Endothelial cell of umbilical vein (primary cell): Measurements from ENCODE around the gene FAS. TPM values are rescaled to one million over a fixed set of nuclear protein-coding genes. Genes with fewer than 3 reads are reported as not detected.

Experiments used
- BruUV-seq: library from RNA; stranded (reverse); fragments of 400-500 nt; replicated peaks from 2 replicates; lab custom pipeline; 2021; lab: Mats Ljungman, UMichigan
- CTCF ChIA-PET: fragments of 300-600, 350-600 bp; sonication (Branson Sonifier 250); formaldehyde crosslinking; loops from one replicate; lab custom pipeline; 2021; ENCODE audit warnings: antibody characterized with exemption, inconsistent platforms; lab: Charles Lee
- POLR2A ChIA-PET: fragments of 300-600, 350-600 bp; sonication (Branson Sonifier 250); formaldehyde crosslinking; loops from one replicate; lab custom pipeline; 2021; ENCODE audit warnings: antibody characterized with exemption, inconsistent platforms; lab: Charles Lee
- DNase-seq: peaks from one replicate; pipeline ENCODE4 v3.0.0-alpha.2; 2011; ENCODE audit warnings: low read depth, low spot score
- FAIRE-seq: peaks from 2 replicates; lab custom pipeline; 2011; peaks lifted over from hg19 to GRCh38; lab: Jason Lieb, UNC
- H2AFZ ChIP-seq: 2 replicates; pipeline ENCODE4 v1.6.0; 2012; ENCODE audit warnings: low read depth, low read length, control low read depth, inconsistent platforms
- H3K27ac ChIP-seq: 2 replicates; pipeline ENCODE4 v1.5.1; 2011; ENCODE audit warnings: low read depth, mild to moderate bottlenecking, control low read depth, low read length, moderate library complexity; ENCODE audit not compliant: insufficient read depth
- H3K27me3 ChIP-seq, 2 experiments: 2 replicates each; pipeline versions ENCODE4 v1.6.0 to v1.6.1; 2011; ENCODE audit warnings: low read length in 2 of 2, mixed read lengths in 1 of 2; ENCODE audit not compliant: control insufficient read depth in 2 of 2, insufficient read depth in 2 of 2
- H3K36me3 ChIP-seq, 2 experiments: 2 replicates in 1 of 2; 3 replicates in 1 of 2; pipeline ENCODE4 v1.5.1; 2011; ENCODE audit warnings: low read length in 2 of 2, mild to moderate bottlenecking in 1 of 2, moderate library complexity in 1 of 2; ENCODE audit not compliant: control insufficient read depth in 2 of 2, insufficient read depth in 2 of 2; ENCODE audit errors: extremely low read depth in 1 of 2
- H3K4me1 ChIP-seq: 3 replicates; pipeline ENCODE4 v1.5.1; 2011; ENCODE audit warnings: mild to moderate bottlenecking, low read length; ENCODE audit not compliant: control insufficient read depth, insufficient read depth; ENCODE audit errors: extremely low read depth
- H3K4me2 ChIP-seq: 2 replicates; pipeline ENCODE4 v1.6.1; 2011; ENCODE audit warnings: low read length, control low read depth, mixed read lengths; ENCODE audit not compliant: insufficient read depth
- H3K4me3 ChIP-seq, 3 experiments: fragments of 200-600 bp in 1 of 3; sonication (generic), shearing (Covaris generic) in 1 of 3; replicated peaks in 1 of 3; 2 replicates each; pipeline ENCODE4 v1.5.1; 2011 to 2016; ENCODE audit warnings: control low read depth in 3 of 3, low read length in 3 of 3, mild to moderate bottlenecking in 2 of 3, inconsistent platforms in 1 of 3, low read depth in 1 of 3, moderate library complexity in 1 of 3; ENCODE audit not compliant: insufficient read depth in 1 of 3
- H3K79me2 ChIP-seq: 2 replicates; pipeline ENCODE4 v1.6.0; 2012; ENCODE audit warnings: low read length, inconsistent platforms; ENCODE audit not compliant: control insufficient read depth, insufficient read depth
- H3K9ac ChIP-seq: replicated peaks from 2 replicates; pipeline ENCODE3; 2011; ENCODE audit warnings: low read length, control low read depth; ENCODE audit not compliant: insufficient read depth; ENCODE audit errors: extremely low read depth
- H3K9me1 ChIP-seq: replicated peaks from 3 replicates; pipeline ENCODE4 v1.6.0; 2011; ENCODE audit warnings: mild to moderate bottlenecking, low read length; ENCODE audit not compliant: control insufficient read depth, insufficient read depth; ENCODE audit errors: extremely low read depth
- H3K9me3 ChIP-seq: replicated peaks from 2 replicates; pipeline ENCODE4 v1.5.1; 2012; ENCODE audit warnings: low read length, inconsistent platforms; ENCODE audit not compliant: control insufficient read depth, insufficient read depth
- H4K20me1 ChIP-seq: replicated peaks from 2 replicates; pipeline ENCODE3; 2011; ENCODE audit warnings: mild to moderate bottlenecking, low read length; ENCODE audit not compliant: control insufficient read depth, insufficient read depth; ENCODE audit errors: extremely low read depth
- FOS ChIP-seq: IDR thresholded peaks from 2 replicates; pipeline ENCODE4 v1.6.1; 2011; ENCODE audit warnings: mild to moderate bottlenecking, low read length, moderate library complexity, borderline replicate concordance; ENCODE audit not compliant: insufficient read depth
- GATA2 ChIP-seq: IDR thresholded peaks from 2 replicates; pipeline ENCODE4 v1.7.0; 2011; ENCODE audit warnings: low read depth, mild to moderate bottlenecking, moderate library complexity, mixed read lengths, low read length; ENCODE audit not compliant: insufficient read length, insufficient read depth
- JUN ChIP-seq: IDR thresholded peaks from 2 replicates; pipeline ENCODE4 v1.6.1; 2011; ENCODE audit warnings: borderline replicate concordance, low read depth; ENCODE audit not compliant: insufficient read length, insufficient read depth
- MYC ChIP-seq: IDR thresholded peaks from one replicate; pipeline ENCODE4 v1.6.1; 2011; ENCODE audit warnings: mild to moderate bottlenecking, low read depth, low read length
- dilution Hi-C: fragments of 300-500 bp; cut with MboI; formaldehyde crosslinking; loops from one replicate; pipeline ENCODE4 v1.15.0; 2019; ENCODE audit warnings: low sequenced_read_pairs; ENCODE audit not compliant: extremely low pct_ligation_motif_present
- intact Hi-C: fragments of 100-400 bp; cut with micrococcal nuclease; formaldehyde crosslinking; loops from one replicate; pipeline ENCODE4 v1.10.0; 2022
- polyA plus RNA-seq, 4 experiments: library from polyadenylated mRNA; depleted of rRNA in 3 of 4; stranded (reverse) in 3 of 4; unstranded in 1 of 4; fragments of >200 nt; gene quantifications; 2 replicates each; pipeline versions ENCODE4 v1.2.1 to v1.2.3, GENCODE V29; 2011 to 2012; ENCODE audit warnings: missing spikeins in 1 of 4
- total RNA-seq: library from RNA; stranded (reverse); gene quantifications from 2 replicates; pipeline ENCODE4 v1.2.3, GENCODE V29; 2021
- TF ChIP-seq, protein P1 (sequence below), 2 donors: IDR thresholded peaks; 1 replicate in 1 of 2; 2 replicates in 1 of 2; pipeline ENCODE4 v1.5.1; 2011; ENCODE audit warnings: low read length in 2 of 2, mild to moderate bottlenecking in 2 of 2, moderate library complexity in 2 of 2, control low read depth in 1 of 2, inconsistent platforms in 1 of 2, low read depth in 1 of 2; ENCODE audit not compliant: insufficient read depth in 1 of 2; ENCODE audit errors: extremely low read depth in 1 of 2

FAS gene
- total and polyA plus RNA-seq, 2 donors (not counting 3 experiments of a cell fraction or from before 2014, with no cell fraction given): 2.0 to 6.1 TPM

DNA sequence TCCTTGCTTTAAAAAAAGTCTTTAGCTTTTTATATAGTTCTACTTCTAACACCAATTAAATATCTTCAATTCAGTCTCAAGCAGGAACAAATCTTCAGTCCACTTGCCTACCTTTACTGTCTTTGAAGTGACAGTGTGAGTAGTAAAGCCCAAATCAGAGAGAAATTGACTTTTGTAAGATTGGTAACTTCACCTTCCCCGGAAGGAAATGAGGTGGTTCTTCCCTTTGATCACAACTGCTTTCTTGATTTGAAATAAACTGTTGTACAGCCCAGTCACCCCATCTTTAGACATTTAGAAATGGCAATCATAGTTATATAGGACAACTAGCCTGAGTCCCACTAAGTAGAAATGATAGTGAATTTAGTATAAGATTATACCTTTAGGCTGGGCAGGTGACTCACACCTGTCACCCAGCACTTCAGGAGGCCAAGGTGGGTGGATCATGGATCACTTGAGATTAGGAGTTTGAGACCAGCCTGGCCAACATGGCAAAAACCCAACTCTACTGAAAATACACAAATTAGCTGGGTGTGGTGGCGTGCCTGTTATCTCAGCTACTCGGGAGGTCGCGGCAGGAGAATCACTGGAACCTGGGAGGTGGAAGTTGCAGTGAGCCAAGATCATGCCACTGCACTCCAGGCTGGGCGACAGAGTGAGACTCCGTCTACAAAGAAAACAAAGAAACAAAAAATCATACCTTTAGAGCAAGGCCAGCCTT lies 4.7 kb downstream of the FAS start:
- H3K79me2 ChIP-seq: no peaks in the 10 kb centered on the region
- H3K9me1 ChIP-seq: no peaks in the 10 kb centered on the region
- H4K20me1 ChIP-seq: no peaks in the 10 kb centered on the region
- H3K9me3 ChIP-seq: no peaks in the 10 kb centered on the region
- H3K27me3 ChIP-seq: peaks cover 6% of the 10 kb centered on the region in 2 experiments
- TF ChIP-seq MYC (no peak), JUN (no peak), GATA2 (no peak), FOS (no peak)
- TF ChIP-seq, protein P1, sequence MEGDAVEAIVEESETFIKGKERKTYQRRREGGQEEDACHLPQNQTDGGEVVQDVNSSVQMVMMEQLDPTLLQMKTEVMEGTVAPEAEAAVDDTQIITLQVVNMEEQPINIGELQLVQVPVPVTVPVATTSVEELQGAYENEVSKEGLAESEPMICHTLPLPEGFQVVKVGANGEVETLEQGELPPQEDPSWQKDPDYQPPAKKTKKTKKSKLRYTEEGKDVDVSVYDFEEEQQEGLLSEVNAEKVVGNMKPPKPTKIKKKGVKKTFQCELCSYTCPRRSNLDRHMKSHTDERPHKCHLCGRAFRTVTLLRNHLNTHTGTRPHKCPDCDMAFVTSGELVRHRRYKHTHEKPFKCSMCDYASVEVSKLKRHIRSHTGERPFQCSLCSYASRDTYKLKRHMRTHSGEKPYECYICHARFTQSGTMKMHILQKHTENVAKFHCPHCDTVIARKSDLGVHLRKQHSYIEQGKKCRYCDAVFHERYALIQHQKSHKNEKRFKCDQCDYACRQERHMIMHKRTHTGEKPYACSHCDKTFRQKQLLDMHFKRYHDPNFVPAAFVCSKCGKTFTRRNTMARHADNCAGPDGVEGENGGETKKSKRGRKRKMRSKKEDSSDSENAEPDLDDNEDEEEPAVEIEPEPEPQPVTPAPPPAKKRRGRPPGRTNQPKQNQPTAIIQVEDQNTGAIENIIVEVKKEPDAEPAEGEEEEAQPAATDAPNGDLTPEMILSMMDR (IDR thresholded peaks at IDR 0.05; ENCODE audit: extremely low read depth in 1 of 2, insufficient read depth in 1 of 2, low read depth in 1 of 2, low read length in 2 of 2): no peak
- no TSS peak for BruUV-seq
- no peak overlapping the region for H3K9ac ChIP-seq
- no peak for FAIRE-seq
- intact Hi-C loops: no loop called here
- no peak for DNase-seq
- POLR2A ChIA-PET: no interaction called here
- H3K4me3 ChIP-seq: no peak overlapping the region
- CTCF ChIA-PET: interaction anchor here (1.6 to 4.0 kb wide), 3 partner anchors 8 to 222 kb away, joined by 5 to 14 read pairs (median 11); no protein-coding TSS in a partner anchor
- H3K27ac ChIP-seq: no peak overlapping the region
- no peak overlapping the region for H2AFZ ChIP-seq
- peaks cover 2% of the 10 kb centered on the region for H3K4me1 ChIP-seq
- no peaks in the 10 kb centered on the region for H3K36me3 ChIP-seq
- H3K4me2 ChIP-seq: no peak overlapping the region
- dilution Hi-C loops: loop anchor here (25.0 kb wide), 1 partner anchor 217 kb away; the partner anchor contains the start of gene CH25H
